OCI-LY3 (cell line): Measurements from ENCODE around the gene FGD6.

ENCODE experiments used
- H2AFZ ChIP-seq: fragments of 200-600, 300-600 bp; shearing (Covaris generic); 2 replicates; pipeline ENCODE4 v1.6.0; 2014; ENCODE audit warnings: antibody characterized with exemption, low read depth, low read length
- H3K27ac ChIP-seq: fragments of 200-600, 300-600 bp; sonication (generic); 2 replicates; pipeline ENCODE4 v1.5.1; 2014; ENCODE audit warnings: mild to moderate bottlenecking, low read length, moderate library complexity, mixed read lengths
- H3K27me3 ChIP-seq: fragments of 200-600, 300-600 bp; sonication (generic); 2 replicates; pipeline ENCODE4 v1.6.1; 2014; ENCODE audit warnings: low read depth, low read length, mixed read lengths
- H3K36me3 ChIP-seq: fragments of 200-600, 300-600 bp; sonication (generic); replicated peaks from 2 replicates; pipeline ENCODE3; 2014; ENCODE audit warnings: low read depth, low read length, mixed read lengths
- H3K4me1 ChIP-seq: fragments of 300-600, 200-600 bp; sonication (generic); 2 replicates; pipeline ENCODE4 v1.6.1; 2014; ENCODE audit warnings: low read length, mixed read lengths
- H3K4me2 ChIP-seq: fragments of 200-600, 300-600 bp; sonication (generic); 2 replicates; pipeline ENCODE4 v1.6.1; 2014; ENCODE audit warnings: low read length, mixed read lengths
- H3K4me3 ChIP-seq: fragments of 300-600, 200-600 bp; sonication (generic); 2 replicates; pipeline ENCODE4 v1.5.1; 2014; ENCODE audit warnings: antibody characterized with exemption, mild to moderate bottlenecking, low read length, moderate library complexity
- H3K79me2 ChIP-seq: fragments of 300-600, 200-600 bp; shearing (Covaris generic); 2 replicates; pipeline ENCODE4 v1.6.1; 2014; ENCODE audit warnings: mild to moderate bottlenecking, low read length, mixed read lengths
- H3K9ac ChIP-seq: fragments of 300-600, 200-600 bp; shearing (Covaris generic); 2 replicates; pipeline ENCODE4 v1.6.0; 2014; ENCODE audit warnings: mild to moderate bottlenecking, low read length, moderate library complexity
- H3K9me3 ChIP-seq: fragments of 200-600, 300-600 bp; shearing (Covaris generic); 2 replicates; pipeline ENCODE4 v1.6.1; 2014; ENCODE audit warnings: low read length, mixed read lengths; ENCODE audit not compliant: insufficient read depth
- H4K20me1 ChIP-seq: fragments of 200-600, 300-600 bp; sonication (generic); 2 replicates; pipeline ENCODE4 v1.6.1; 2016; ENCODE audit warnings: low read length, mixed read lengths; ENCODE audit not compliant: insufficient read depth
- CTCF ChIP-seq: fragments of 200-600, 300-600 bp; sonication (generic); IDR thresholded peaks from 2 replicates; pipeline ENCODE4 v1.5.1; 2014; ENCODE audit warnings: antibody characterized with exemption, low read length, low read depth
- EZH2phosphoT487 ChIP-seq: fragments of 200-600 bp; shearing (Covaris generic); IDR thresholded peaks from 2 replicates; pipeline ENCODE4 v1.6.1; 2018; ENCODE audit warnings: antibody characterized with exemption, mixed run types, low read depth

The FGD6 gene

GRCh38 chr12:95214466-95214865 is 2.8 kb downstream of the FGD6 start:
- Histone ChIP-seq H3K4me1 (peaks cover 18% of the 10 kb centered on the region), H2AFZ (no peak overlapping the region), H3K4me2 (no peak overlapping the region), H4K20me1 (no peaks in the 10 kb centered on the region), H3K79me2 (peaks cover 17% of the 10 kb centered on the region), H3K9ac (no peak overlapping the region), H3K36me3 (no peaks in the 10 kb centered on the region), H3K4me3 (no peak overlapping the region), H3K9me3 (no peaks in the 10 kb centered on the region), H3K27me3 (peaks cover 19% of the 10 kb centered on the region), H3K27ac (no peak overlapping the region)
- TF ChIP-seq EZH2phosphoT487 (no peak), CTCF (no peak)

GRCh38 chr12:95213928-95214327 is 3.3 kb downstream of the FGD6 start:
- no peak for TF ChIP-seq EZH2phosphoT487
- no peak for TF ChIP-seq CTCF
- Histone ChIP-seq H3K9ac (no peak overlapping the region), H3K79me2 (peaks cover 12% of the 10 kb centered on the region), H3K36me3 (no peaks in the 10 kb centered on the region), H3K9me3 (no peaks in the 10 kb centered on the region), H4K20me1 (no peaks in the 10 kb centered on the region), H2AFZ (no peak overlapping the region), H3K4me3 (no peak overlapping the region), H3K27ac (no peak overlapping the region), H3K4me1 (peaks cover 13% of the 10 kb centered on the region), H3K4me2 (no peak overlapping the region), H3K27me3 (peaks cover 21% of the 10 kb centered on the region)

GRCh38 chr12:95213119-95213518 is 4.1 kb downstream of the FGD6 start:
- no peaks in the 10 kb centered on the region for H4K20me1 ChIP-seq
- TF ChIP-seq CTCF (no peak), EZH2phosphoT487 (no peak)
- no peaks in the 10 kb centered on the region for H3K36me3 ChIP-seq
- H3K9me3 ChIP-seq = no peaks in the 10 kb centered on the region
- no peak overlapping the region for H2AFZ ChIP-seq
- no peak overlapping the region for H3K4me3 ChIP-seq
- H3K27ac ChIP-seq = no peak overlapping the region
- H3K79me2 ChIP-seq = peaks cover 4% of the 10 kb centered on the region
- no peak overlapping the region for H3K4me2 ChIP-seq
- H3K27me3 ChIP-seq = peaks cover 21% of the 10 kb centered on the region
- peaks cover 13% of the 10 kb centered on the region for H3K4me1 ChIP-seq
- H3K9ac ChIP-seq = no peak overlapping the region

GRCh38 chr12:95212586-95212985 is 4.7 kb downstream of the FGD6 start:
- Histone ChIP-seq H3K4me1 (peaks cover 13% of the 10 kb centered on the region), H3K36me3 (no peaks in the 10 kb centered on the region), H3K79me2 (no peaks in the 10 kb centered on the region), H3K4me2 (no peak overlapping the region), H3K27ac (no peak overlapping the region), H3K4me3 (no peak overlapping the region), H3K9me3 (no peaks in the 10 kb centered on the region), H3K27me3 (peaks cover 21% of the 10 kb centered on the region), H3K9ac (no peak overlapping the region), H2AFZ (no peak overlapping the region), H4K20me1 (no peaks in the 10 kb centered on the region)
- no peak for TF ChIP-seq CTCF
